GM18873 (cell line): Measurements from ENCODE around the gene KLK5.
"Not testable (repeated sequence)": the region's sequence is repeated elsewhere in the genome, so short reads cannot be mapped to it uniquely, and the experiment has no call there.

Source experiments
- ATAC-seq: cut with Tn5 transposase; IDR thresholded peaks from one replicate; pipeline ENCODE4 v1.9.1; 2021; ENCODE audit warnings: mild to moderate bottlenecking, moderate library complexity, moderate number of reproducible peaks; ENCODE audit not compliant: unreplicated experiment, low FRiP score

KLK5 gene

DNA sequence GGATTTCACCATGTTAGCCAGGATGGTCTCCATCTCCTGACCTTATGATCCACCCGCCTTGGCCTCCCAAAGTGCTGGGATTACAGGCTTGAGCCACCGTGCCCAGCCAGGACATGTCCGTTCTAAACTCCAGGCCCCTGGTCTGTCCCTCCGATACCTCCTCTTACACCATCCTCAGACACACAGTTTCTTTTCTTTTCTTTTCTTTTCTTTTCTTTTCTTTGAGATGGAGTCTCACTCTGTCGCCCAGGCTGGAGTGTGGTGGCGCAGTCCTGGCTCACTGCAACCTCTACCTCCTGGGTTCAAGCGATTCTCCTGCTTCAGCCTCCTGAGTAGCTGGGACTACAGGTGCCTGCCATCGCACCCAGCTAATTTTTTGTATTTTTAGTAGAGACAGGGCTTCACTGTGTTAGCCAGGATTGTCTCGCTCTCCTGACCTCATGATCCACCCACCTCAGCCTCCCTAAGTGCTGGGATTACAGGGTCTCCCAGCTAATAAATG is 56.7 kb downstream of the KLK5 start:
- ATAC-seq: not testable (repeated sequence)

DNA sequence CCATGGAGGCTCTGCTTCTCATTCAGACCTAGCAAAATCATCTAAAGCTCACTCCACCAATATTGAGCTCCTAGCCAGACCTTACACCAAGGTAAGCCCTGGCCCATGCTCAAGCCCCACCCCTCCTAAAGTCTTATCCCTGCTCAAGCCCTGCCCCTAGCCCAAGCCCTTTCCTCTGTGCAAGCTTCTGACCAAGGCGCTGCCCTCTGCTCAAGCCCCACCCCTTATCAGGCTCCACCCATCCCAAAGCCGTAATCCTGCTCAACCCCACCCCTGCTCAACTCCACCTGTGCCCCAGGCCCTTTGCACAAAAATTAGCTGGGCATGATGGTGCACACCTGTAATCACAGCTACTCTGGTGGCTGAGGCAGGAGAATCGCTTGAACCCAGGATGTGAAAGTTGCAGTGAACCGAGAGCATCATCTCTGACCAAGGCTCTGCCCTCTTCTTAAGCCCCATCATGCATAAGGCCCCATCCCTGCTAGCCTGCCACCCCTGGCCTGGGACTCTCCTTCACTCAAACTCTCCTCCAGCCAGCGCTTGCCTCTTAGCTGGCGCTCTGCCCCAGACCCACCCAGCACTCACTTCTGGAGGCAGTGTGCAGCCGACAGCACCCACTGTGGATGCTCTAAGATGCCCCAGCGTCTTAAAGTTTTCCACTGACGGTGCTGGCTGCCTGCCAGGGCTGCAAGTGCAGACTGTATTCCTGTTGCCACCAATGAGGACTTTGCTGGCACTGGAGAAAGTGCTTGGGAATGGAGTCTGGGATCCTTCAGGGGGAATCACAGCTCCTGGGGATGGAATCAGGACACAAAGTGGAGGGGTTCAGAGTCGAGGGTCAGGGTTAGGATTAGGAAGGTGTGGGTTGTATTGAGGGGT is 58.1 kb downstream of the KLK5 start:
- ATAC-seq: no peak
